NT2/D1 (cell line): ENCODE results near the gene CENPN.

Experiments
- DNase-seq: peaks from one replicate; pipeline ENCODE4 v3.0.0-alpha.2; 2011; ENCODE audit warnings: low read depth, low spot score
- H3K27me3 ChIP-seq: 2 replicates; pipeline ENCODE4 v1.6.0; 2011; ENCODE audit warnings: mild to moderate bottlenecking; ENCODE audit not compliant: insufficient read length, insufficient read depth
- H3K36me3 ChIP-seq: 2 replicates; pipeline ENCODE4 v1.6.1; 2011; ENCODE audit warnings: mild to moderate bottlenecking, low read length, mixed read lengths; ENCODE audit not compliant: insufficient read depth, insufficient read length
- H3K4me1 ChIP-seq: 2 replicates; pipeline ENCODE4 v1.5.1; 2011; ENCODE audit not compliant: insufficient read depth, insufficient read length
- H3K4me3 ChIP-seq: 2 replicates; pipeline ENCODE4 v1.5.1; 2011; ENCODE audit warnings: low read depth; ENCODE audit not compliant: insufficient read length
- H3K9ac ChIP-seq: 2 replicates; pipeline ENCODE4 v1.6.0; 2011; ENCODE audit warnings: low read depth; ENCODE audit not compliant: insufficient read length
- H3K9me3 ChIP-seq: 2 replicates; pipeline ENCODE4 v1.5.1; 2011; ENCODE audit warnings: mild to moderate bottlenecking, low read length; ENCODE audit not compliant: insufficient read depth
- SUZ12 ChIP-seq: IDR thresholded peaks from 2 replicates; pipeline ENCODE4 v1.6.1; 2011; ENCODE audit not compliant: insufficient read length, insufficient read depth; ENCODE audit errors: extremely low read depth
- YY1 ChIP-seq: IDR thresholded peaks from 2 replicates; pipeline ENCODE4 v1.6.1; 2011; ENCODE audit not compliant: insufficient read length, insufficient read depth
- ZNF274 ChIP-seq: IDR thresholded peaks from 2 replicates; pipeline ENCODE4 v1.6.1; 2011; ENCODE audit warnings: mild to moderate bottlenecking, low read depth, low read length

Gene CENPN

GRCh38 chr16:81035398-81035974, 28.5 kb downstream of the CENPN start, which contains the start of gene ATMIN:
Gene ATMIN (plus strand): TSS chr16:81035842. CDS start chr16:81035871, 29 bp downstream.
- TF ChIP-seq YY1 (no peak), ZNF274 (no peak), SUZ12 (no peak)
- Histone ChIP-seq H3K9ac (peak within 1 kb of the TSS; percentile 92), H3K4me1 (no peaks in the 10 kb centered on the region), H3K4me3 (peak within 1 kb of the TSS; percentile 81), H3K9me3 (peaks cover 13% of the 10 kb centered on the region), H3K27me3 (no peaks in the 10 kb centered on the region), H3K36me3 (peaks cover 54% of the 10 kb centered on the region)
- peak; percentile 80 for DNase-seq

GRCh38 chr16:81035975-81036750, 29.1 kb downstream of the CENPN start:
- TF ChIP-seq ZNF274: no peak
- TF ChIP-seq YY1: no peak
- TF ChIP-seq SUZ12: no peak
- H3K36me3 ChIP-seq: peaks cover 49% of the 10 kb centered on the region
- no peaks in the 10 kb centered on the region for H3K4me1 ChIP-seq
- no peaks in the 10 kb centered on the region for H3K27me3 ChIP-seq
- no peak for DNase-seq
- peak overlapping the region; percentile 81 for H3K4me3 ChIP-seq
- peak overlapping the region; percentile 92 for H3K9ac ChIP-seq
- peaks cover 13% of the 10 kb centered on the region for H3K9me3 ChIP-seq

GRCh38 chr16:81036751-81037350, 29.8 kb downstream of the CENPN start:
- no peak for DNase-seq
- Histone ChIP-seq H3K27me3 (no peaks in the 10 kb centered on the region), H3K9ac (peak overlapping the region; percentile 92), H3K4me3 (peak overlapping the region; percentile 81), H3K4me1 (no peaks in the 10 kb centered on the region), H3K36me3 (peaks cover 49% of the 10 kb centered on the region), H3K9me3 (peaks cover 13% of the 10 kb centered on the region)
- TF ChIP-seq ZNF274 (no peak), YY1 (no peak), SUZ12 (no peak)

- peaks cover 3% of the 10 kb centered on the region for H3K9me3 ChIP-seq
- peaks cover 69% of the 10 kb centered on the region for H3K36me3 ChIP-seq
- no peak for DNase-seq
- no peak overlapping the region for H3K4me3 ChIP-seq
- TF ChIP-seq YY1 (no peak), ZNF274 (no peak), SUZ12 (no peak)
- no peaks in the 10 kb centered on the region for H3K4me1 ChIP-seq
- H3K27me3 ChIP-seq: no peaks in the 10 kb centered on the region
- H3K9ac ChIP-seq: no peak overlapping the region
Measured at GRCh38 chr16:81040131-81040530, 33.1 kb downstream of the CENPN start.

- H3K36me3 ChIP-seq: peaks cover 75% of the 10 kb centered on the region
- no peak for TF ChIP-seq ZNF274
- TF ChIP-seq SUZ12: no peak
- TF ChIP-seq YY1: no peak
Measured at GRCh38 chr16:81040842-81041241, 33.8 kb downstream of the CENPN start.

GRCh38 chr16:81041696-81042095, 34.7 kb downstream of the CENPN start:
- H3K27me3 ChIP-seq: no peaks in the 10 kb centered on the region
- TF ChIP-seq ZNF274 (no peak), YY1 (no peak), SUZ12 (no peak)
- H3K36me3 ChIP-seq: peaks cover 79% of the 10 kb centered on the region
- no peak overlapping the region for H3K4me3 ChIP-seq
- H3K9me3 ChIP-seq: no peaks in the 10 kb centered on the region
- no peak overlapping the region for H3K9ac ChIP-seq
- no peak for DNase-seq
- H3K4me1 ChIP-seq: no peaks in the 10 kb centered on the region

More at GRCh38 chr16:81040842-81041241, 33.8 kb downstream of the CENPN start:
- Histone ChIP-seq H3K4me1 (no peaks in the 10 kb centered on the region), H3K9me3 (no peaks in the 10 kb centered on the region), H3K4me3 (no peak overlapping the region), H3K27me3 (no peaks in the 10 kb centered on the region), H3K9ac (no peak overlapping the region)
- no peak for DNase-seq

GRCh38 chr16:81042821-81043220, 35.8 kb downstream of the CENPN start:
- peaks cover 70% of the 10 kb centered on the region for H3K36me3 ChIP-seq
- H3K27me3 ChIP-seq: no peaks in the 10 kb centered on the region
- H3K9ac ChIP-seq: no peak overlapping the region
- no peaks in the 10 kb centered on the region for H3K4me1 ChIP-seq
- DNase-seq: no peak
- TF ChIP-seq SUZ12 (no peak), YY1 (no peak), ZNF274 (no peak)
- H3K4me3 ChIP-seq: no peak overlapping the region
- no peaks in the 10 kb centered on the region for H3K9me3 ChIP-seq
